Activated T-cell treated with anti-CD3 and anti-CD28 coated beads, Interleukin-2, amount 50 U/mL, for 4 hours (primary cell): ENCODE results near the gene MYO1B. TPM values are rescaled to one million over a fixed set of nuclear protein-coding genes. Genes with fewer than 3 reads are reported as not detected.

Experiments
- ATAC-seq, 2 donors: fragments of 200-7000 bp; cut with Tn5 transposase; one replicate each; pipeline ENCODE4 v1.10.0; 2021
- DNase-seq: peaks from one replicate; pipeline ENCODE4 v3.0.0-alpha.2; 2020
- H3K27me3 Mint-ChIP-seq: one replicate; pipeline ENCODE4 v1.8.0; 2021; ENCODE audit warnings: low read depth, mixed read lengths
- H3K36me3 Mint-ChIP-seq: one replicate; pipeline ENCODE4 v1.8.0; 2022; ENCODE audit warnings: mixed read lengths; ENCODE audit not compliant: insufficient read depth
- H3K4me1 Mint-ChIP-seq: one replicate; pipeline ENCODE4 v1.8.0; 2021; ENCODE audit warnings: low read depth, mixed read lengths
- H3K4me3 Mint-ChIP-seq: one replicate; pipeline ENCODE4 v1.8.0; 2021; ENCODE audit warnings: mild to moderate bottlenecking, moderate library complexity, mixed read lengths
- H3K9me3 Mint-ChIP-seq: one replicate; pipeline ENCODE4 v1.8.0; 2021; ENCODE audit warnings: mixed read lengths
- total RNA-seq, 3 donors: library from RNA; stranded (reverse); gene quantifications; one replicate each; pipeline ENCODE4 v1.2.1, GENCODE V29; 2021

Gene MYO1B
- total RNA-seq, 3 donors from 2014 or later: 11.0 to 16.6 (median 11.4) TPM

GRCh38 chr2:191349990-191350389 lies 104.8 kb downstream of the MYO1B start:
- H3K9me3 Mint-ChIP-seq: no peaks in the 10 kb centered on the region
- H3K27me3 Mint-ChIP-seq: peaks cover 5% of the 10 kb centered on the region
- peaks cover 1% of the 10 kb centered on the region for H3K36me3 Mint-ChIP-seq
- no peak overlapping the region for H3K4me3 Mint-ChIP-seq
- H3K4me1 Mint-ChIP-seq: no peaks in the 10 kb centered on the region
- ATAC-seq (no peak), DNase-seq (no peak)

DNA sequence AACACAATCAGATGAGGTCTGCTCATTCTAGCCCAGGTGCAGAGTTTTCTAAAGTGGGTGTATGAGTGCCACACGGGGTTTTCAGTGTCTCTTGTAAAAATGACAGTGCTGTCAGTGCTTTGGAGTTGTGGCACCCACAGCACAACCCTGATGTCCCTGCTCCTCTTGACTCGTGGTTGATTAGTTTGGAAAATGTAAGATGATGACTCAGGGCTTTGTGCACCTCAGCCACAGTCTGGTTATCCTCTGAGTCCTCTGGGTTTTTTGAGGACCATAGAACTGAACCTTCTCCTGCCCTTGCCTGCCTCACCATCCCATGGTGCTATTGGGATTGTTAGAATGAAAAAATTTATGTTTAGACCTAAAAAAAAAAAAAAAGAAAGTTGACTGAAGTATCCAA lies 105.6 kb downstream of the MYO1B start:
- Mint-ChIP-seq H3K9me3 (no peaks in the 10 kb centered on the region), H3K4me3 (no peak overlapping the region), H3K27me3 (peaks cover 5% of the 10 kb centered on the region), H3K4me1 (no peaks in the 10 kb centered on the region), H3K36me3 (peaks cover 1% of the 10 kb centered on the region)
- ATAC-seq (no peak), DNase-seq (no peak)

DNA sequence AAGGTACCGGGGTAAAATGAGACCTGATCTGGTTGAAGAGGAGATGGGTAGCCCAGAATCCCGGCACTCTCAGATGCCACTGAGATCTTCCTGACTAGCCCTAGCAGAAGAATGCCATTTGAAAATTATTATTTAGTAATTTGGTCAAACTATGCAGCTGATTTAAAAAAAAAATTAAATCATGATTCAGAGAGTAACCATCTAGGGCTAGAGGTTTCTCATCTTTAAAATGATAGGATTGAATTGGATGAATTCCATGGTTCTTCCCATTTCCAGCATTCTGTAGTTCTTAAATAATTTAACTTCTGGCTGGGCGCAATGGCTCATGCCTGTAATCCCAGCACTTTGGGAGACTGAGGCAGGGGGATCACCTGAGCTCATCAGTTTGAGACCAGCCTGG lies 106.1 kb downstream of the MYO1B start:
- peaks cover 1% of the 10 kb centered on the region for H3K36me3 Mint-ChIP-seq
- ATAC-seq (no peak), DNase-seq (no peak)
- H3K4me1 Mint-ChIP-seq: no peaks in the 10 kb centered on the region
- no peaks in the 10 kb centered on the region for H3K9me3 Mint-ChIP-seq
- H3K27me3 Mint-ChIP-seq: peaks cover 5% of the 10 kb centered on the region
- no peak overlapping the region for H3K4me3 Mint-ChIP-seq

- no peaks in the 10 kb centered on the region for H3K9me3 Mint-ChIP-seq
- ATAC-seq (no peak), DNase-seq (no peak)
- H3K4me1 Mint-ChIP-seq: no peaks in the 10 kb centered on the region
- peaks cover 1% of the 10 kb centered on the region for H3K36me3 Mint-ChIP-seq
- no peak overlapping the region for H3K4me3 Mint-ChIP-seq
- H3K27me3 Mint-ChIP-seq: peaks cover 5% of the 10 kb centered on the region
Observed at GRCh38 chr2:191351921-191352320, 106.7 kb downstream of the MYO1B start.

DNA sequence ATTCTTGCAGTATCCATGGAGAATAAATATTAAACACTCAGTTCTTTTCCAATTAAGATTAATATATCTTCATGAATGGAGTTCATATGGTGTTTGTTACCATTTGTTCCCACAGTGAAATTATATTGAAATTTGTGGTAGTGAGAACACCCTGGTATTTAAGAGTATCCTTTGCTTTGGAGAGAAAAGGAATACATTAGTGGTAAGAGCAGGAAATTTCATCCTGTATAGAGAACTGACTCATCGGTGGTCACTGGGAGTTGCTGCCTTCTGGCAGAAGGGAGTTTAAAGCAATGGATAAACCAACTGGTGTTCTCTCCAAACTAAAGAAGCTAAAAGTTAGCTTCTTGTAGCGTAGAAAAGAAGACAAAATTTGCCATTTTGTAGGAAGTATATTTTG lies 107.3 kb downstream of the MYO1B start:
- peaks cover 1% of the 10 kb centered on the region for H3K36me3 Mint-ChIP-seq

DNA sequence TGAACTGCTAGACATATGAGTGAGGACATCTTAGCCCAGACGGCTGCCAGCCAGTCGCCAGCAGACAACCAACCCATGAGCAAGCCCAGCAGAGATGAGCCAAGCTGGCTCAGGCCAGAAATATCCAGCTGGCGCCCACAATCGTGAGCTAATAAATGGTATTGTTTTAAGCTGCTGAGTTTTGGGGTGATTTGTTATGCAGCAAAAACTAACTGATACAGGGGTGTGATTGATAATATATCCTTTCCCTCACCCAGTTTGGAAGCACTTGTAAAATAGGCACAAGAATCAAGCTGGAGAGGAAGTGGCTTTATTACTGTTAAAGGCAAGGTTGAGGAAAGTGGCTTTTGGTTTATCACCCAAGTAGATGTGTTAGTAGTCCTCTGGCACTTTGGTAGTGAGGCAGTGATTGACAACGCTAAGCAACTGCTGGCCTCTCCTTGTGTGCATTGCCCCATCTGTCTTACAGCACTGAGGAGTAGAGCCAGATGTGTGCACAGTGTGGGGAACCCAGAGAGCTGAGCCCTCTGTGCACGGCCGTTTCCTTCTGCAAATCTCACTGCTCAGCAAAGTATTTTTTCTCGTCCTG lies 110.1 kb downstream of the MYO1B start:
- Mint-ChIP-seq H3K36me3 (no peaks in the 10 kb centered on the region), H3K9me3 (no peaks in the 10 kb centered on the region), H3K4me1 (no peaks in the 10 kb centered on the region), H3K4me3 (no peak overlapping the region), H3K27me3 (peaks cover 8% of the 10 kb centered on the region)
- ATAC-seq (no peak), DNase-seq (no peak)

More for the DNA sequence above, 107.3 kb downstream of the MYO1B start:
- DNase-seq: no peak
- Mint-ChIP-seq H3K4me1 (no peaks in the 10 kb centered on the region), H3K9me3 (no peaks in the 10 kb centered on the region), H3K27me3 (peaks cover 7% of the 10 kb centered on the region), H3K4me3 (no peak overlapping the region)
- ATAC-seq: no peak

GRCh38 chr2:191357678-191358077 lies 112.5 kb downstream of the MYO1B start:
- Mint-ChIP-seq H3K4me3 (no peak overlapping the region), H3K4me1 (no peaks in the 10 kb centered on the region), H3K36me3 (no peaks in the 10 kb centered on the region), H3K27me3 (peaks cover 12% of the 10 kb centered on the region), H3K9me3 (no peaks in the 10 kb centered on the region)
- no peak for DNase-seq
- ATAC-seq: no peak

DNA sequence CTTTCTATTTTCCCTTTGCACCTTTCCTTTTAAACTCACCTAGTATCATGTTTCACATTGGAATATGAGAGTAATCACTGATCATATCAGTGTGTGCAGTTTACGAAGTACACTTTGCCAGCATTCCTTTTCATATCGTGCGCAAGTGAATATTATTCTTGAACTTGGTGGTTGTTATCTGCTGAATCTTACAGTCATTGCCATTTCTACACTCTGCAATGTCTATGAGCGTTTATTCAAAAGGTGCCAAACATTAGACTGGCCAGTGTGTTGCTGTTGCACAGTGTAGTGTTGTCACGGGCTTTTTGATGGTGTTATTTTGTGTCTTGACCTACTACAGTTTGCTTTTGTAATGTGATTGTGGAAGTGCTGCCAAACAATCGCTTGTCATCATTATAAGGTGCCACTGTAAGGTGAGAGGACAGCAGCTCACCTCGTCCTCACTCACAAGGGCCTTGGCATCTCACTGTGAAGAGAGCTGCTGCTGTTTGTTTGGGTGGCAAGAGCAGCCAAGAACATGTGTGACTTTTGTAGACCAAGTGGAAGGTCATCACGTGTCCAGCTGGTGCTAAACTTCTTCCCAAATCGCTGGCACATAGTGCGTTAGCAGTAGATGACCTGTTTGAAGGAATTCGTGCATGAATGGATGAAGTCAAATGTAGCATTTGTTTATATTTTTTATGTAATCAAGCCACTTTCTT lies 113.3 kb downstream of the MYO1B start:
- no peaks in the 10 kb centered on the region for H3K36me3 Mint-ChIP-seq
- DNase-seq (no peak), ATAC-seq (no peak)
- peaks cover 12% of the 10 kb centered on the region for H3K27me3 Mint-ChIP-seq
- no peaks in the 10 kb centered on the region for H3K9me3 Mint-ChIP-seq
- H3K4me1 Mint-ChIP-seq: no peaks in the 10 kb centered on the region
- no peak overlapping the region for H3K4me3 Mint-ChIP-seq

DNA sequence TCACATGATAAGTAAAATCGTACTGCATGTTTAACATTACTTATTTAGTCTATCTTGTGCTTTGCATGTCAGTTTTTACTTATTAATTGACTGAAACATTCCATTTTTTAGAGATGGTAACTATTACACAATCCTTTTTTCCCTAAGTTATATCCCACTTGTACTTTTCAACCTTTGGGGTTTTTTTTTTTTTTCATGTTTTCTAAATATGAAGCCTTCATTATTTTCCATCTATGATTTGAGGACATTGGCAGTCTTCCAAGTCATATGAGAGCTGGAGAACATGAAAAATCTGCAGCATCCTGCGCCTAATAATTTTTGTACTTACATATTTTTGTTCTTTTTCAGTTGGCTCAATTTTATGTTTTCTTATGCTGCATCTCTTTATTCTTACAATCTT lies 113.9 kb downstream of the MYO1B start:
- H3K36me3 Mint-ChIP-seq: no peaks in the 10 kb centered on the region
- ATAC-seq (no peak), DNase-seq (no peak)
- H3K4me3 Mint-ChIP-seq: no peak overlapping the region
- H3K4me1 Mint-ChIP-seq: no peaks in the 10 kb centered on the region
- H3K9me3 Mint-ChIP-seq: no peaks in the 10 kb centered on the region
- H3K27me3 Mint-ChIP-seq: peaks cover 12% of the 10 kb centered on the region

DNA sequence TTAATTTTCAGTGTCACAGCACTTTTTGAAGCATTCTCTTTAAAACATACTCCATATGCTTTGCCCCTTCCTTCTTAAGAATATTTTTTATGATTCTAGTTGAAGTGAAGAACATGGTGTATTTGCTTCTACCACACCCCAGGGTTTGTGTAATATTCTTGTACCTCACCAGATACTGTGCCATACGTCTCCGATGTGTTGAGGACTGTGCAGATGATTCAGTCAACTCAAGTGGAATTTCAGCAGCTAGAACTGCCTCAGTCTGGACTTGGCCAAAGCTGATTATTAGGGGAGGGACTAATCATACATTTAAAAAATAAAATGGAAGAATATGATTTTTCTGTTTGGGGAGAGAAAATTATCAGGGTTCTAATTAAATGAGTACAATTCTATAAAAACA lies 115.7 kb downstream of the MYO1B start:
- DNase-seq (no peak), ATAC-seq (no peak)
- Mint-ChIP-seq H3K9me3 (no peaks in the 10 kb centered on the region), H3K4me3 (no peak overlapping the region), H3K27me3 (peaks cover 15% of the 10 kb centered on the region), H3K4me1 (no peaks in the 10 kb centered on the region), H3K36me3 (no peaks in the 10 kb centered on the region)

DNA sequence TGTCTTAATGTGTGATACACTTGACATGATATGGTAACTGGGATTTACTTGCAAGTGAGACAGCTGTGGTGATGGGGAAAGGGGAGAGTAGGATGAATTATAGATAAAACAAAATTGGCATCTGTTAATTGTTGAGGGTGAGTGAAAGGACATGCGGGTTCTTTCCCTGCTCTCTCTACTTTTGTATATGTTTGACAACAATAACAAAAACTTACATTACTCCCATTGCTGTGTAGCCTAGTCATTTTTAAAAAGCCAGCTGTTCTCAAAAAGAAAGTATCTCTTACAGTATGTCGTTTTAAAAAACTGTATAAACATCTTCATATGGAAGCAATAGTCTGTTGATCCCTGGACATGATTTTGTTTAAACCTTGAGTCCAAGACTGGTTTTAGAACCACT lies 117.6 kb downstream of the MYO1B start:
- no peak for ATAC-seq
- no peak for DNase-seq
- Mint-ChIP-seq H3K9me3 (no peaks in the 10 kb centered on the region), H3K4me1 (no peaks in the 10 kb centered on the region), H3K36me3 (no peaks in the 10 kb centered on the region), H3K4me3 (no peak overlapping the region), H3K27me3 (peaks cover 12% of the 10 kb centered on the region)

- H3K4me1 Mint-ChIP-seq: no peaks in the 10 kb centered on the region
Observed at GRCh38 chr2:191363267-191363666, 118.1 kb downstream of the MYO1B start.

DNA sequence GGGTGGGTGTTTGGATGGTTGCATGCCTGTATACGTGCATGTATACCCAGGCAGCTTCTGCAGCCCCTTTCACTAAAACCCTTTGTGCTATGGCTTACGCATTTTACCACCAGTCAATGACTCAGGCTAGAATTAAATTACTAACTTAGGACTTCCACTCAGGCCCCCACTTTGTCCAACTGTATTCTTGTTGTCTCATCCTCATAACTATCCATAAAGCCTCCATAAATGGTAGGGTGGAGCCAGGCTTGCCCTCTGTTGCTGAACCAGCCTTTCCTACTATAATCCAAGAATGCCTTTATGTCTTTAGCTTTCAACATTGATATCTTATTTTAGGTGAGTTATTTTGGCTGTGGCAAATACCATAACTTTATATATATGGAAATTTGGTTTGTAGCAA lies 119.9 kb downstream of the MYO1B start:
- H3K4me3 Mint-ChIP-seq: no peak overlapping the region
- H3K36me3 Mint-ChIP-seq: no peaks in the 10 kb centered on the region
- no peaks in the 10 kb centered on the region for H3K9me3 Mint-ChIP-seq
- no peak for DNase-seq
- H3K27me3 Mint-ChIP-seq: peaks cover 6% of the 10 kb centered on the region
- no peak for ATAC-seq
- H3K4me1 Mint-ChIP-seq: no peaks in the 10 kb centered on the region

More at GRCh38 chr2:191363267-191363666, 118.1 kb downstream of the MYO1B start:
- Mint-ChIP-seq H3K27me3 (peaks cover 10% of the 10 kb centered on the region), H3K36me3 (no peaks in the 10 kb centered on the region), H3K4me3 (no peak overlapping the region), H3K9me3 (no peaks in the 10 kb centered on the region)
- DNase-seq: no peak
- ATAC-seq: no peak

DNA sequence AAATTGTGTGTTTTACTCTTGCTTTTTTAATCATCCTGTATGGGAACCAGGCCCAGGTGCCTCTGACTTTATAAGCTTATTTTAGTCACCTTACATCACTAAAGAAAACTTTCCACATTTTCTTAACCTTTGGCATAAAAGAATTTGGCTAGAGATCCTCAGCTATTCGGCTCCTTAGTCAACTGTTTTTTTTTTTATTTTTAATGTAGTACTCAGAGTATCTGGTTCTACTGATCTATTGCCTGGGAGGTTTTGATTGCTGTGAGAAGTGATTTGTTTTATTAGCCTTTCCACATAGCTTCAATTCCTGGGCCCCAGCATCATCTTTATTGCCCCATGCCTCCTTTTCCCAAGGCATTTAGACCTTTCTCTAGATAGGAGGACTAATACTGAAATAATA lies 121.0 kb downstream of the MYO1B start:
- H3K9me3 Mint-ChIP-seq: no peaks in the 10 kb centered on the region

GRCh38 chr2:191369034-191369433 lies 123.8 kb downstream of the MYO1B start:
- Mint-ChIP-seq H3K9me3 (no peaks in the 10 kb centered on the region), H3K36me3 (no peaks in the 10 kb centered on the region), H3K4me3 (no peak overlapping the region), H3K4me1 (no peaks in the 10 kb centered on the region), H3K27me3 (peaks cover 3% of the 10 kb centered on the region)
- DNase-seq (no peak), ATAC-seq (no peak)

More for the DNA sequence above, 121.0 kb downstream of the MYO1B start:
- H3K4me3 Mint-ChIP-seq: no peak overlapping the region
- ATAC-seq (no peak), DNase-seq (no peak)
- no peaks in the 10 kb centered on the region for H3K4me1 Mint-ChIP-seq
- no peaks in the 10 kb centered on the region for H3K36me3 Mint-ChIP-seq
- H3K27me3 Mint-ChIP-seq: peaks cover 3% of the 10 kb centered on the region
